TTC549 (cell line): ENCODE measurements around the gene OBSCN.

ENCODE experiments used
- FAIRE-seq: peaks from 2 replicates; lab custom pipeline; 2012; peaks lifted over from hg19 to GRCh38; lab: Jason Lieb, UNC

The OBSCN gene

GRCh38 chr1:228309326-228310067, 101.7 kb downstream of the OBSCN start:
- FAIRE-seq, result no peak

- no peak for FAIRE-seq
These were observed 102.4 kb downstream of the OBSCN start for GRCh38 chr1:228310162-228310792.

- FAIRE-seq, result no peak
These were observed 103.2 kb downstream of the OBSCN start for GRCh38 chr1:228311091-228311490.

- FAIRE-seq, result no peak
These were observed 104.4 kb downstream of the OBSCN start for GRCh38 chr1:228312136-228312764.

GRCh38 chr1:228313536-228314277, 105.9 kb downstream of the OBSCN start:
- no peak for FAIRE-seq

GRCh38 chr1:228314315-228314657, 106.4 kb downstream of the OBSCN start:
- no peak for FAIRE-seq

GRCh38 chr1:228314658-228315483, 107.0 kb downstream of the OBSCN start:
- no peak for FAIRE-seq

- no peak for FAIRE-seq
These were observed 107.7 kb downstream of the OBSCN start for GRCh38 chr1:228315484-228315944.

- FAIRE-seq, result no peak
These were observed 108.2 kb downstream of the OBSCN start for GRCh38 chr1:228315945-228316588.

GRCh38 chr1:228316589-228317387, 108.9 kb downstream of the OBSCN start:
- FAIRE-seq, result no peak

GRCh38 chr1:228317411-228317828, 109.6 kb downstream of the OBSCN start:
- FAIRE-seq, result no peak

- FAIRE-seq, result no peak
These were observed 110.3 kb downstream of the OBSCN start for GRCh38 chr1:228317891-228318810.

GRCh38 chr1:228318823-228319241, 111.0 kb downstream of the OBSCN start:
- FAIRE-seq, result no peak

- no peak for FAIRE-seq
These were observed 111.7 kb downstream of the OBSCN start for GRCh38 chr1:228319352-228320088.

- FAIRE-seq, result no peak
These were observed 112.5 kb downstream of the OBSCN start for GRCh38 chr1:228320394-228320793.

GRCh38 chr1:228321435-228321834, 113.6 kb downstream of the OBSCN start:
- FAIRE-seq, result no peak

- FAIRE-seq, result no peak
These were observed 114.1 kb downstream of the OBSCN start for GRCh38 chr1:228321895-228322294.

- FAIRE-seq, result no peak
These were observed 115.6 kb downstream of the OBSCN start for GRCh38 chr1:228323401-228323800.

GRCh38 chr1:228325267-228325666, 117.4 kb downstream of the OBSCN start:
- peak; percentile 78 for FAIRE-seq
